NCI-H510A treated with DMSO at 0.1 percent for 48 hours (cell line): ENCODE measurements around the gene OR2H1.
"Not testable (repeated sequence)": the region's sequence is repeated elsewhere in the genome, so short reads cannot be mapped to it uniquely, and the experiment has no call there.

Experiments used
- DNase-seq: peaks from one replicate; lab custom pipeline; 2025; lab: John Stamatoyannopoulos, UW

OR2H1 gene

GRCh38 chr6:29456971-29457370 lies at the start of gene OR2H1, which contains the start of gene OR11A1:
Gene OR2H1 (plus strand): TSS chr6:29457155. CDS start chr6:29461770, 4,615 bp downstream.
Gene OR11A1 (minus strand): TSS chr6:29457071. CDS start chr6:29427641, 29,430 bp downstream.
- no peak for DNase-seq

- DNase-seq = no peak
These were observed 42.4 kb upstream of the OR2H1 start, which contains the start of gene OR12D1 for GRCh38 chr6:29414588-29414987. Gene OR12D1 (plus strand): TSS chr6:29414928.

GRCh38 chr6:29419516-29419915 lies 37.4 kb upstream of the OR2H1 start:
- DNase-seq = no peak

- no peak for DNase-seq
These were observed 32.8 kb upstream of the OR2H1 start for GRCh38 chr6:29424168-29424567.

- no peak for DNase-seq
These were observed 32.4 kb upstream of the OR2H1 start for GRCh38 chr6:29424575-29424974.

- no peak for DNase-seq
These were observed 31.9 kb upstream of the OR2H1 start for GRCh38 chr6:29425075-29425474.

GRCh38 chr6:29426654-29427053 lies 30.3 kb upstream of the OR2H1 start:
- DNase-seq = no peak

- DNase-seq = not testable (repeated sequence)
These were observed 20.2 kb upstream of the OR2H1 start for GRCh38 chr6:29436730-29437129.

- no peak for DNase-seq
These were observed 17.9 kb upstream of the OR2H1 start, which contains the start of gene OR10C1 for GRCh38 chr6:29439006-29439405. Gene OR10C1 (plus strand): TSS chr6:29439306. CDS start chr6:29440016, 710 bp downstream.

GRCh38 chr6:29442719-29443118 lies 14.2 kb upstream of the OR2H1 start:
- no peak for DNase-seq

GRCh38 chr6:29444031-29444430 lies 12.9 kb upstream of the OR2H1 start:
- not testable (repeated sequence) for DNase-seq

GRCh38 chr6:29447670-29448069 lies 9.3 kb upstream of the OR2H1 start:
- no peak for DNase-seq

- no peak for DNase-seq
These were observed 5.3 kb upstream of the OR2H1 start for GRCh38 chr6:29451471-29452193.

GRCh38 chr6:29461021-29461814 lies 4.3 kb downstream of the OR2H1 start:
- no peak for DNase-seq

GRCh38 chr6:29462022-29462421 lies 5.1 kb downstream of the OR2H1 start:
- no peak for DNase-seq

- DNase-seq = no peak
These were observed 8.3 kb downstream of the OR2H1 start for GRCh38 chr6:29465279-29465678.

GRCh38 chr6:29465801-29466200 lies 8.8 kb downstream of the OR2H1 start:
- no peak for DNase-seq

GRCh38 chr6:29466241-29466640 lies 9.3 kb downstream of the OR2H1 start:
- no peak for DNase-seq

GRCh38 chr6:29474996-29475395 lies 18.0 kb downstream of the OR2H1 start:
- DNase-seq = no peak

GRCh38 chr6:29477923-29478450 lies 21.0 kb downstream of the OR2H1 start:
- DNase-seq = no peak

- DNase-seq = no peak
These were observed 21.8 kb downstream of the OR2H1 start for GRCh38 chr6:29478740-29479139.

GRCh38 chr6:29479560-29479959 lies 22.6 kb downstream of the OR2H1 start:
- no peak for DNase-seq

GRCh38 chr6:29483186-29483585 lies 26.2 kb downstream of the OR2H1 start:
- DNase-seq = no peak
